ENCODE results near the gene MYO15B. TPM values are rescaled to one million over a fixed set of nuclear protein-coding genes. Genes with fewer than 3 reads are reported as not detected.

MYO15B gene
- total and polyA plus RNA-seq, 2 of the 13 experiments (the other 11 are each of a cell fraction or from before 2014, with no cell fraction given), result 2.8 to 8.1 TPM

DNA sequence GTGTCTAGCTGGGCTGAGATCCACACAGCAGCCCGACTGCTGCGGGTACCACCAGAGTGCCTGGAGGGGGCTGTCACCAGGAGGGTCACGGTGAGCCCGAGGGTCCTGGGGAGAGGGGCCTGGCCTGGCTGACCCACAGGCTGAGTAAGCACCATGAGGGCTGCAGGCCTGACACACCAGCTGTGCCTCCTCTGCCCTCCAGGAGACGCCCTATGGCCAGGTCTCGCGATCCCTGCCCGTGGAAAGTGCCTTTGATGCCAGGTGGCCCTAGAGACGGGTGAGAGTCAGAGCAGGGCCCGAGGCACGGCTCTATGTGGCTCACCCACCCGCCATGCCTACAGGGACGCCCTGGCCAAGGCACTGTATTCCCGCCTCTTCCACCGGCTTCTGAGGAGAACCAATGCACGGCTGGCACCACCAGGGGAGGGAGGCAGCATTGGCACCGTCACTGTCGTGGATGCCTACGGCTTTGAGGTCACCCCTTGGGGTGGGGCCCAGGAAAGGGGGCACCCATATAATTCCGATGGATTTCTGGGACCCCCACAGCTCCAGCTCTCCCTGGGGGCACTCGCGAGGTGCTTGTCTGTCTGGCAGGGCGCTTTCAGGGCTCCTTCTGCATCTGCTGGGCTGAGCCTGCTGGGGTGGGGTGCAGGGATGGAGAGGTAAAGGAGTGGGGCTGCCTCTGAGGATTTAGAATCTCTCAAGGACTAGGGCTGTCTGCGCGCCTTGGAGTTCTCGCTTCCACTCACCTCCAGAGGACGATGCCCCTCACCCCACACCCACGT lies 7.1 kb downstream of the MYO15B start (continued):
- TF ChIP-seq MAFG (CRISPR knock-in tag; IDR thresholded peaks at IDR 0.05), result no peak; the same call in 1 of the 2 replicates
- TF ChIP-seq RAD21 (CRISPR knock-in tag; IDR thresholded peaks at IDR 0.05), result peak; percentile 47; the same call in 1 of the 2 replicates
- no peak for TF ChIP-seq BCL6 (CRISPR knock-in tag; IDR thresholded peaks at IDR 0.05)
- no peak for TF ChIP-seq ZSCAN21 (CRISPR knock-in tag; IDR thresholded peaks at IDR 0.05; ENCODE audit: borderline replicate concordance)
- no peak for TF ChIP-seq ZNF234 (CRISPR knock-in tag; conservative IDR thresholded peaks at IDR 0.05)
- no peak for TF ChIP-seq ZNF891 (CRISPR knock-in tag; IDR thresholded peaks at IDR 0.05)
- TF ChIP-seq, protein P1, sequence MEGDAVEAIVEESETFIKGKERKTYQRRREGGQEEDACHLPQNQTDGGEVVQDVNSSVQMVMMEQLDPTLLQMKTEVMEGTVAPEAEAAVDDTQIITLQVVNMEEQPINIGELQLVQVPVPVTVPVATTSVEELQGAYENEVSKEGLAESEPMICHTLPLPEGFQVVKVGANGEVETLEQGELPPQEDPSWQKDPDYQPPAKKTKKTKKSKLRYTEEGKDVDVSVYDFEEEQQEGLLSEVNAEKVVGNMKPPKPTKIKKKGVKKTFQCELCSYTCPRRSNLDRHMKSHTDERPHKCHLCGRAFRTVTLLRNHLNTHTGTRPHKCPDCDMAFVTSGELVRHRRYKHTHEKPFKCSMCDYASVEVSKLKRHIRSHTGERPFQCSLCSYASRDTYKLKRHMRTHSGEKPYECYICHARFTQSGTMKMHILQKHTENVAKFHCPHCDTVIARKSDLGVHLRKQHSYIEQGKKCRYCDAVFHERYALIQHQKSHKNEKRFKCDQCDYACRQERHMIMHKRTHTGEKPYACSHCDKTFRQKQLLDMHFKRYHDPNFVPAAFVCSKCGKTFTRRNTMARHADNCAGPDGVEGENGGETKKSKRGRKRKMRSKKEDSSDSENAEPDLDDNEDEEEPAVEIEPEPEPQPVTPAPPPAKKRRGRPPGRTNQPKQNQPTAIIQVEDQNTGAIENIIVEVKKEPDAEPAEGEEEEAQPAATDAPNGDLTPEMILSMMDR (CRISPR knock-in tag; IDR thresholded peaks at IDR 0.05), result peak; percentile 71
- TF ChIP-seq CBX5 (CRISPR knock-in tag; IDR thresholded peaks at IDR 0.05; ENCODE audit: borderline replicate concordance), result no peak
- TF ChIP-seq SP140L (CRISPR knock-in tag; IDR thresholded peaks at IDR 0.05; ENCODE audit: borderline replicate concordance), result no peak
- TF ChIP-seq, protein P2, sequence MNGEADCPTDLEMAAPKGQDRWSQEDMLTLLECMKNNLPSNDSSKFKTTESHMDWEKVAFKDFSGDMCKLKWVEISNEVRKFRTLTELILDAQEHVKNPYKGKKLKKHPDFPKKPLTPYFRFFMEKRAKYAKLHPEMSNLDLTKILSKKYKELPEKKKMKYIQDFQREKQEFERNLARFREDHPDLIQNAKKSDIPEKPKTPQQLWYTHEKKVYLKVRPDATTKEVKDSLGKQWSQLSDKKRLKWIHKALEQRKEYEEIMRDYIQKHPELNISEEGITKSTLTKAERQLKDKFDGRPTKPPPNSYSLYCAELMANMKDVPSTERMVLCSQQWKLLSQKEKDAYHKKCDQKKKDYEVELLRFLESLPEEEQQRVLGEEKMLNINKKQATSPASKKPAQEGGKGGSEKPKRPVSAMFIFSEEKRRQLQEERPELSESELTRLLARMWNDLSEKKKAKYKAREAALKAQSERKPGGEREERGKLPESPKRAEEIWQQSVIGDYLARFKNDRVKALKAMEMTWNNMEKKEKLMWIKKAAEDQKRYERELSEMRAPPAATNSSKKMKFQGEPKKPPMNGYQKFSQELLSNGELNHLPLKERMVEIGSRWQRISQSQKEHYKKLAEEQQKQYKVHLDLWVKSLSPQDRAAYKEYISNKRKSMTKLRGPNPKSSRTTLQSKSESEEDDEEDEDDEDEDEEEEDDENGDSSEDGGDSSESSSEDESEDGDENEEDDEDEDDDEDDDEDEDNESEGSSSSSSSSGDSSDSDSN (CRISPR knock-in tag; IDR thresholded peaks at IDR 0.05), result no peak
- TF ChIP-seq GTF2F1 (IDR thresholded peaks at IDR 0.05; ENCODE audit: low read length), result no peak
- no peak for TF ChIP-seq NAIF1 (CRISPR knock-in tag; IDR thresholded peaks at IDR 0.05; ENCODE audit: borderline replicate concordance)
- peak; percentile 60 for TF ChIP-seq STAG1 (CRISPR knock-in tag; IDR thresholded peaks at IDR 0.05)
- TF ChIP-seq, protein P3, sequence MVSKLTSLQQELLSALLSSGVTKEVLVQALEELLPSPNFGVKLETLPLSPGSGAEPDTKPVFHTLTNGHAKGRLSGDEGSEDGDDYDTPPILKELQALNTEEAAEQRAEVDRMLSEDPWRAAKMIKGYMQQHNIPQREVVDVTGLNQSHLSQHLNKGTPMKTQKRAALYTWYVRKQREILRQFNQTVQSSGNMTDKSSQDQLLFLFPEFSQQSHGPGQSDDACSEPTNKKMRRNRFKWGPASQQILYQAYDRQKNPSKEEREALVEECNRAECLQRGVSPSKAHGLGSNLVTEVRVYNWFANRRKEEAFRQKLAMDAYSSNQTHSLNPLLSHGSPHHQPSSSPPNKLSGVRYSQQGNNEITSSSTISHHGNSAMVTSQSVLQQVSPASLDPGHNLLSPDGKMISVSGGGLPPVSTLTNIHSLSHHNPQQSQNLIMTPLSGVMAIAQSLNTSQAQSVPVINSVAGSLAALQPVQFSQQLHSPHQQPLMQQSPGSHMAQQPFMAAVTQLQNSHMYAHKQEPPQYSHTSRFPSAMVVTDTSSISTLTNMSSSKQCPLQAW (CRISPR knock-in tag; IDR thresholded peaks at IDR 0.05), result 0 out of 2 replicates have a peak, but pooled peaks have one; percentile 45
- TF ChIP-seq ZNF567 (CRISPR knock-in tag; IDR thresholded peaks at IDR 0.05; ENCODE audit: borderline replicate concordance), result no peak
- no peak for TF ChIP-seq ZNF598 (CRISPR knock-in tag; IDR thresholded peaks at IDR 0.05; ENCODE audit: borderline replicate concordance)
- TF ChIP-seq ZNF292 (CRISPR knock-in tag; IDR thresholded peaks at IDR 0.05; ENCODE audit: borderline replicate concordance, low read depth), result no peak
- TF ChIP-seq NFIB (CRISPR knock-in tag; IDR thresholded peaks at IDR 0.05; ENCODE audit: borderline replicate concordance), result 0 out of 2 replicates have a peak, but pooled peaks have one; percentile 67
- TF ChIP-seq ZBTB21 (CRISPR knock-in tag; IDR thresholded peaks at IDR 0.05), result no peak
- TF ChIP-seq, protein P4, sequence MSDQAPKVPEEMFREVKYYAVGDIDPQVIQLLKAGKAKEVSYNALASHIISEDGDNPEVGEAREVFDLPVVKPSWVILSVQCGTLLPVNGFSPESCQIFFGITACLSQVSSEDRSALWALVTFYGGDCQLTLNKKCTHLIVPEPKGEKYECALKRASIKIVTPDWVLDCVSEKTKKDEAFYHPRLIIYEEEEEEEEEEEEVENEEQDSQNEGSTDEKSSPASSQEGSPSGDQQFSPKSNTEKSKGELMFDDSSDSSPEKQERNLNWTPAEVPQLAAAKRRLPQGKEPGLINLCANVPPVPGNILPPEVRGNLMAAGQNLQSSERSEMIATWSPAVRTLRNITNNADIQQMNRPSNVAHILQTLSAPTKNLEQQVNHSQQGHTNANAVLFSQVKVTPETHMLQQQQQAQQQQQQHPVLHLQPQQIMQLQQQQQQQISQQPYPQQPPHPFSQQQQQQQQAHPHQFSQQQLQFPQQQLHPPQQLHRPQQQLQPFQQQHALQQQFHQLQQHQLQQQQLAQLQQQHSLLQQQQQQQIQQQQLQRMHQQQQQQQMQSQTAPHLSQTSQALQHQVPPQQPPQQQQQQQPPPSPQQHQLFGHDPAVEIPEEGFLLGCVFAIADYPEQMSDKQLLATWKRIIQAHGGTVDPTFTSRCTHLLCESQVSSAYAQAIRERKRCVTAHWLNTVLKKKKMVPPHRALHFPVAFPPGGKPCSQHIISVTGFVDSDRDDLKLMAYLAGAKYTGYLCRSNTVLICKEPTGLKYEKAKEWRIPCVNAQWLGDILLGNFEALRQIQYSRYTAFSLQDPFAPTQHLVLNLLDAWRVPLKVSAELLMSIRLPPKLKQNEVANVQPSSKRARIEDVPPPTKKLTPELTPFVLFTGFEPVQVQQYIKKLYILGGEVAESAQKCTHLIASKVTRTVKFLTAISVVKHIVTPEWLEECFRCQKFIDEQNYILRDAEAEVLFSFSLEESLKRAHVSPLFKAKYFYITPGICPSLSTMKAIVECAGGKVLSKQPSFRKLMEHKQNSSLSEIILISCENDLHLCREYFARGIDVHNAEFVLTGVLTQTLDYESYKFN (CRISPR knock-in tag; conservative IDR thresholded peaks at IDR 0.05), result no peak
- no peak for TF ChIP-seq ZNF564 (CRISPR knock-in tag; IDR thresholded peaks at IDR 0.05)

Measured in HepG2 (cell line).